Hepatocyte (in vitro differentiated cells): Measurements from ENCODE around the gene PAXIP1.

ENCODE experiments used
- EZH2 ChIP-seq: fragments of 200-600 bp; sonication (generic); IDR thresholded peaks from 2 replicates; pipeline ENCODE4 v1.6.1; 2016; ENCODE audit warnings: antibody characterized with exemption, mild to moderate bottlenecking, borderline replicate concordance
- EZH2phosphoT487 ChIP-seq: fragments of 200-600 bp; sonication (generic); IDR thresholded peaks from one replicate; pipeline ENCODE4 v1.6.1; 2018; ENCODE audit warnings: antibody characterized with exemption, mild to moderate bottlenecking, low read depth, moderate library complexity; ENCODE audit not compliant: unreplicated experiment, severe bottlenecking
- TF ChIP-seq, protein P1 (sequence below): fragments of 200-600 bp; sonication (generic); IDR thresholded peaks from 2 replicates; pipeline ENCODE4 v1.5.1; 2016; ENCODE audit warnings: antibody characterized with exemption, mild to moderate bottlenecking; ENCODE audit not compliant: poor library complexity

GRCh38 chr7:154994996-154995395, 7.9 kb downstream of the PAXIP1 start:
- TF ChIP-seq, protein P1, sequence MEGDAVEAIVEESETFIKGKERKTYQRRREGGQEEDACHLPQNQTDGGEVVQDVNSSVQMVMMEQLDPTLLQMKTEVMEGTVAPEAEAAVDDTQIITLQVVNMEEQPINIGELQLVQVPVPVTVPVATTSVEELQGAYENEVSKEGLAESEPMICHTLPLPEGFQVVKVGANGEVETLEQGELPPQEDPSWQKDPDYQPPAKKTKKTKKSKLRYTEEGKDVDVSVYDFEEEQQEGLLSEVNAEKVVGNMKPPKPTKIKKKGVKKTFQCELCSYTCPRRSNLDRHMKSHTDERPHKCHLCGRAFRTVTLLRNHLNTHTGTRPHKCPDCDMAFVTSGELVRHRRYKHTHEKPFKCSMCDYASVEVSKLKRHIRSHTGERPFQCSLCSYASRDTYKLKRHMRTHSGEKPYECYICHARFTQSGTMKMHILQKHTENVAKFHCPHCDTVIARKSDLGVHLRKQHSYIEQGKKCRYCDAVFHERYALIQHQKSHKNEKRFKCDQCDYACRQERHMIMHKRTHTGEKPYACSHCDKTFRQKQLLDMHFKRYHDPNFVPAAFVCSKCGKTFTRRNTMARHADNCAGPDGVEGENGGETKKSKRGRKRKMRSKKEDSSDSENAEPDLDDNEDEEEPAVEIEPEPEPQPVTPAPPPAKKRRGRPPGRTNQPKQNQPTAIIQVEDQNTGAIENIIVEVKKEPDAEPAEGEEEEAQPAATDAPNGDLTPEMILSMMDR: no peak
- no peak for TF ChIP-seq EZH2phosphoT487
- no peak for TF ChIP-seq EZH2
